AG04449 (cell line): ENCODE data around the gene RANBP9.

Source experiments
- CTCF ChIA-PET: fragments of 350-600 bp; formaldehyde crosslinking; extraction: SDS; loops from one replicate; lab custom pipeline; 2021; ENCODE audit warnings: antibody characterized with exemption; lab: Yijun Ruan, JAX
- POLR2A ChIA-PET: fragments of 400-600, 350-600 bp; formaldehyde crosslinking; extraction: SDS; loops from one replicate; lab custom pipeline; 2020; ENCODE audit warnings: antibody characterized with exemption, inconsistent platforms; lab: Yijun Ruan, JAX
- DNase-seq: peaks from one replicate; pipeline ENCODE4 v3.0.0-alpha.2; 2010; ENCODE audit warnings: low read depth, low spot score
- H3K4me3 ChIP-seq: 2 replicates; pipeline ENCODE4 v1.5.1; 2011; ENCODE audit warnings: low read depth, mild to moderate bottlenecking, control low read depth, low read length
- TF ChIP-seq, protein P1 (sequence below): IDR thresholded peaks from one replicate; pipeline ENCODE4 v1.5.1; 2011; ENCODE audit warnings: mild to moderate bottlenecking, moderate library complexity, low read length, control low read depth, inconsistent platforms; ENCODE audit not compliant: insufficient read depth; ENCODE audit errors: missing control alignments

RANBP9 gene

GRCh38 chr6:13725570-13725969 is 13.9 kb upstream of the RANBP9 start:
- CTCF ChIA-PET, result interaction anchor here (0.9 to 1.1 kb wide), 3 partner anchors 14 to 69 kb away, joined by 3 to 4 read pairs (median 3); partner anchors contain the start of gene RANBP9
- TF ChIP-seq, protein P1, sequence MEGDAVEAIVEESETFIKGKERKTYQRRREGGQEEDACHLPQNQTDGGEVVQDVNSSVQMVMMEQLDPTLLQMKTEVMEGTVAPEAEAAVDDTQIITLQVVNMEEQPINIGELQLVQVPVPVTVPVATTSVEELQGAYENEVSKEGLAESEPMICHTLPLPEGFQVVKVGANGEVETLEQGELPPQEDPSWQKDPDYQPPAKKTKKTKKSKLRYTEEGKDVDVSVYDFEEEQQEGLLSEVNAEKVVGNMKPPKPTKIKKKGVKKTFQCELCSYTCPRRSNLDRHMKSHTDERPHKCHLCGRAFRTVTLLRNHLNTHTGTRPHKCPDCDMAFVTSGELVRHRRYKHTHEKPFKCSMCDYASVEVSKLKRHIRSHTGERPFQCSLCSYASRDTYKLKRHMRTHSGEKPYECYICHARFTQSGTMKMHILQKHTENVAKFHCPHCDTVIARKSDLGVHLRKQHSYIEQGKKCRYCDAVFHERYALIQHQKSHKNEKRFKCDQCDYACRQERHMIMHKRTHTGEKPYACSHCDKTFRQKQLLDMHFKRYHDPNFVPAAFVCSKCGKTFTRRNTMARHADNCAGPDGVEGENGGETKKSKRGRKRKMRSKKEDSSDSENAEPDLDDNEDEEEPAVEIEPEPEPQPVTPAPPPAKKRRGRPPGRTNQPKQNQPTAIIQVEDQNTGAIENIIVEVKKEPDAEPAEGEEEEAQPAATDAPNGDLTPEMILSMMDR, result no peak
- POLR2A ChIA-PET, result no interaction called here
- no peak overlapping the region for H3K4me3 ChIP-seq
- no peak for DNase-seq

DNA sequence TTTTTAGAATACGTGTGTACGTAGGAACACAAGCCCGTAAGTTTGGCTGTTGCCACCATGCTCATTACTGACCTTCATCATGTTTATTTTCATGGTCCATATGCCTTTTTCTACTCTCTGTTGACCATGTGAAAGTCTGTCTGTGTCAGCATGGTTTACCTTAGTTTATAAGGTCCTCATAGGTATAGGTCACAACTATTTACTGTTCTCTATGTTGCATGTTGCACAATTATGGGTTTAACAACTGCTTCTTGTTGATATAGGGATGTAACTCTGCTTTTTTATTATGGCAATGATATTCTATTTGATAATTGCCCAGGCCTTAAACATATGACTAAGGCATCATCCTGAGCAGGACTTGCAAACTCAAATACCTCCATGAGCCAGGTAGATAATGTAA is 13.4 kb upstream of the RANBP9 start:
- no peak for DNase-seq
- TF ChIP-seq, protein P1, result no peak
- CTCF ChIA-PET, result interaction anchor here (1.1 kb wide), 2 partner anchors 13 to 70 kb away, joined by 3 to 4 read pairs; partner anchors contain the start of gene RANBP9
- POLR2A ChIA-PET, result no interaction called here
- no peak overlapping the region for H3K4me3 ChIP-seq

DNA sequence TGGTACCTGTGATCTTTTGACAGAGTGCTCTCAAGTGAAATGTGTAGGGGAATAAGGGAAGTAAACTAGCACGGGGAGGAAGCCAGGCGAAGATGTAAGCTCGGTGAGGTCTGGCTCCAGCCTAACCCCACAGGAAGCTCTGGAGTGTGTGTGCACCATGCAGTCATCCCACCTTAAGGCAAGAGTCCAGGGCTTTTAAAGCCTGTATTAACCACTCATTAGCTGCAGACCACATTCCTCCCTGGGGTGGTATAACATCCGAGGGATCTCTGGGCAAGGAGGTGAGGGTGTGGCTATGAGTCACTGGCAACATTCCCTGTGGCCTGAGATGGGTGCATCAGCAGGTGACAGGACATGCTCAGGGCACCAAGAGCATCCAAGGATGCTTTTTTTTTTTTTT is 12.5 kb upstream of the RANBP9 start:
- CTCF ChIA-PET, result interaction anchor here (0.6 kb wide), 1 partner anchor 19 kb away, joined by 3 read pairs; no protein-coding TSS in a partner anchor
- DNase-seq, result no peak
- POLR2A ChIA-PET, result no interaction called here
- H3K4me3 ChIP-seq, result no peak overlapping the region
- TF ChIP-seq, protein P1, result no peak

GRCh38 chr6:13722880-13723279 is 11.2 kb upstream of the RANBP9 start:
- H3K4me3 ChIP-seq, result no peak overlapping the region
- ChIA-PET CTCF (interaction anchor here (0.7 kb wide), 1 partner anchor 72 kb away, joined by 3 read pairs; no protein-coding TSS in a partner anchor), POLR2A (no interaction called here)
- TF ChIP-seq, protein P1, result no peak
- DNase-seq, result no peak

- ChIA-PET CTCF (no interaction called here), POLR2A (no interaction called here)
- H3K4me3 ChIP-seq, result no peak overlapping the region
- no peak for DNase-seq
- TF ChIP-seq, protein P1, result no peak
Measured at GRCh38 chr6:13718123-13718458, 6.5 kb upstream of the RANBP9 start.

DNA sequence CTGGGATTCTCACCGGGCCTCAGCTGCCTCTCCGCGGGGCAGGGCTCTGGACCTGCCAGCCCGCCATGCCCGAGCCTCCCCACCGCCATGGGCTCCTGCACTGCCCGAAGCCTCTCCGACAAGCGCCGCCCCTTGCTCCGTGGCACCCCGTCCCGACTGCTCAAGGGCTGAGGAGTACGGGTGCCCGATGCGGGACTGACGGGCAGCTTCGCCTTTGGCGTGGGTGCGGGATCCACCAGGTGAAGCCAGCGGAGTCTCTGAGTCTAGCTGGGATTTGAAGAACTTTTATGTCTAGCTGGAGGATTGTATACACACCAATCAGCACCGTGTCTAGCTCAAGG is 5.3 kb upstream of the RANBP9 start:
- POLR2A ChIA-PET, result no interaction called here
- H3K4me3 ChIP-seq, result no peak overlapping the region
- CTCF ChIA-PET, result interaction anchor here (1.0 kb wide), 1 partner anchor 17 kb away, joined by 3 read pairs; no protein-coding TSS in a partner anchor
- TF ChIP-seq, protein P1, result no peak
- no peak for DNase-seq
